ENCODE data around the gene PCF11.

DNA sequence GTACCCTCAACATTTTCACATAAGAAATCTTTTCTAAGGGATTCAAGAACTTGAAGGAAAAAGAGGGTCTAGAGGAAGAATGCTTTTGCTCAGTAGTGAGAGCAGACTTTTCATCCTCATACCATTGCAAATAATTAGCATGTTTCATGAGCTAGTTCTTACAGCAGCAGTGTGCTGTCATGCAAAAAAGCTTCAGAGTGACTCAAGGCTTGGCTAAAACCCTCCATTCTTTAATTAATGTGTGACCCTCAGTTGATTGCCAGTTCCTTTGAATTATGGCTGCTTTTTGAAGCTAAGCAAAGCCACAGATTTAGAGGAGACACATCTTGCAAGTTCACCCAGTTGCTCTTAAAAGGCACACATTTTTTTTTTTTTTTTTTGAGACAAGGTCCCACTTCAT, 36.6 kb upstream of the PCF11 start:
- TF ChIP-seq RFX5 (IDR thresholded peaks at IDR 0.05) (no peak), CTCF (IDR thresholded peaks at IDR 0.05) (no peak), RAD21 (conservative IDR thresholded peaks at IDR 0.05 in 1 of 2, IDR thresholded peaks at IDR 0.05 in 1 of 2) (no peak), POLR2AphosphoS2 (conservative IDR thresholded peaks at IDR 0.05; ENCODE audit: low read length) (no peak), EP300 (IDR thresholded peaks at IDR 0.05) (no peak), HOXA7 (CRISPR knock-in tag; IDR thresholded peaks at IDR 0.05) (no peak), JUN (IDR thresholded peaks at IDR 0.05) (no peak)
